Measurements from ENCODE around the gene INHBE. TPM values are rescaled to one million over a fixed set of nuclear protein-coding genes. Genes with fewer than 3 reads are reported as not detected.

INHBE gene
- total RNA-seq, 1 experiment from 2014 or later = 5.0 TPM

GRCh38 chr12:57475271-57476161 is 20.4 kb downstream of the INHBE start (continued):
- no peak for TF ChIP-seq MLX (CRISPR knock-in tag; IDR thresholded peaks at IDR 0.05)
- no peak for TF ChIP-seq E2F4 (CRISPR knock-in tag; IDR thresholded peaks at IDR 0.05; ENCODE audit: borderline replicate concordance, low read depth)
- no peak for TF ChIP-seq PRDM15 (CRISPR knock-in tag; IDR thresholded peaks at IDR 0.05)
- 0 out of 2 replicates have a peak, but pooled peaks have one; percentile 55 for TF ChIP-seq ZBTB21 (CRISPR knock-in tag; IDR thresholded peaks at IDR 0.05; ENCODE audit: borderline replicate concordance)
- TF ChIP-seq SOX15 (CRISPR knock-in tag; IDR thresholded peaks at IDR 0.05) = no peak
- peak; percentile 9; the same call in 1 of the 2 replicates for TF ChIP-seq USF2 (CRISPR knock-in tag; IDR thresholded peaks at IDR 0.05)
- peak; percentile 7; the same call in 1 of the 2 replicates for TF ChIP-seq ZNF423 (CRISPR knock-in tag; IDR thresholded peaks at IDR 0.05)
- no peak for TF ChIP-seq ZNF232 (CRISPR knock-in tag; IDR thresholded peaks at IDR 0.05)
- no peak for TF ChIP-seq JUN (CRISPR knock-in tag; IDR thresholded peaks at IDR 0.05)
- TF ChIP-seq IRF2 (CRISPR knock-in tag; IDR thresholded peaks at IDR 0.05; ENCODE audit: borderline replicate concordance, low read depth) = no peak
- TF ChIP-seq HMGXB4 (CRISPR knock-in tag; IDR thresholded peaks at IDR 0.05) = peak; percentile 57; the same call in 1 of the 2 replicates
- 0 out of 2 replicates have a peak, but pooled peaks have one; percentile 43 for TF ChIP-seq CREM (CRISPR knock-in tag; IDR thresholded peaks at IDR 0.05)
- TF ChIP-seq RELA (CRISPR knock-in tag; IDR thresholded peaks at IDR 0.05; ENCODE audit: borderline replicate concordance) = peak; percentile 74; the same call in 1 of the 2 replicates
- no peak for TF ChIP-seq ZNF425 (CRISPR knock-in tag; conservative IDR thresholded peaks at IDR 0.05)
